HCEC 1CT (cell line): Measurements from ENCODE around the gene KRTAP26-1.

Source experiments
- DNase-seq: peaks from one replicate; pipeline ENCODE4 v3.0.0-alpha.2; 2017

KRTAP26-1 gene, protein sequence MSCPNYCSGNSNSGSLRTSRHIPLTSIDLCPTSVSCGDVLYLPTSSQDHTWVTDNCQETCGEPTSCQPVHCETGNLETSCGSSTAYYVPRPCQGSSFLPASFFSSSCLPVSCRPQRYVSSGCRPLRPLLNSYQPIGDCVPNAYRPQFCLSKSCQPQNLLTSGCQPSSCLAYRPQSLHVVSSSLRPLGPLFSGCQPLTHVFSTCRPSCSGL

GRCh38 chr21:30320215-30320614, at the start of gene KRTAP26-1:
Gene KRTAP26-1, minus strand, starts transcription at chr21:30320315. Its CDS starts 280 bp downstream, at chr21:30320035.
- DNase-seq, result no peak

- DNase-seq, result no peak
These were observed 35.8 kb upstream of the KRTAP26-1 start for GRCh38 chr21:30355906-30356305.

DNA sequence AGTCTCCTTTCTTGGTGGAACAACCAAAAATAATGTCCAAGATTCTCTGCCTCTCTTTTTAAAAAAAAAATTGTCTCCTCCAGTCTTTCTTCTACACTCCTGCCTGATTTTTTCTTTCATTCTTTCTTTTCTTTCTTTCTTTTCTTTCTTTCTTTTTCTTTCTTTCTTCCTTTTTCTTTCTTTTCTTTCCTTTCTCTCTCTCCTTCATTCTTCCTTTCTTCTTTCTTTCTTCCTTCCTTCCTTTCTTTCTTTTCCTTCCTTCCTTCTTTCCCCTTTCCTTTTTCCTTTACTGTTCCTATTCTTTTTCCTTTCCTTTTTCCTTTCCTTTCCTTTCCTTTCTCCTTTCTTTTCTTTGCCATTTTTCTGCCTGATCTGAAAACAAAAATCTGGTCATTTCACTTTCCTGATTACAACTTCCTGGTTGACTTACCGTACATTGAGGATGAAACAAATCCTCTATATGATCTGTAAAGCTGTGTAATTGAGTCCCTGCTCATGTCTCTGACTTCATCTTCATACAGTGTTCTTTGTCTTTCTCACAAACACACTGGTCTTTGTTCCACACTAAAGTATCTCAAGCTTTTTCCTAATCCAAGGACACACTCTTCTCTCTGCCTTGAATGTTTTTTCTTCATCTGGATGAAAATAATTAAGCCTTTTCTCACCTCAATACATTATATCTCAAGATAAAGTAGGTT, 34.3 kb upstream of the KRTAP26-1 start:
- DNase-seq, result no peak

DNA sequence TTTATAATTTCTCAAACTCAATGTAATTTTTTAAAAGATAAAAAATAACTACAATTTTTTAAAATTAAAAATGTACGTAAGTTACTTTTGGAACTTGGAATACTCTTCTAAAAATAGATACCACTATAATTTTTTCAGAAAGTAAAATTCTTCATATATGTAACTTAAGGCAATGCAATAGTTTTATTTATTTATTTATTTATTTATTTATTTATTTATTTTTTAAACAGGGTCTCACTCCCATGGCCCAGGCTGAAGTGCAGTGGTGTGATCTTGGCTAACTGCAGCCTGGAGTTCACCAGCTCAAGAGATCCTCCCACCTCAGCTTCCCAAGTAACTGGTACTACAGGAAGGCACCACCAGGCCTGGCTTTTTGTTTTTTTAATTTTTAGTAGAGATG, 31.4 kb upstream of the KRTAP26-1 start:
- no peak for DNase-seq

- no peak for DNase-seq
These were observed 29.5 kb upstream of the KRTAP26-1 start for GRCh38 chr21:30349572-30349971.

GRCh38 chr21:30348506-30348905, 28.4 kb upstream of the KRTAP26-1 start, which contains the start of gene KRTAP23-1:
Gene KRTAP23-1, minus strand, starts transcription at chr21:30348606. Its CDS starts 0 bp downstream, at chr21:30348606.
- no peak for DNase-seq

DNA sequence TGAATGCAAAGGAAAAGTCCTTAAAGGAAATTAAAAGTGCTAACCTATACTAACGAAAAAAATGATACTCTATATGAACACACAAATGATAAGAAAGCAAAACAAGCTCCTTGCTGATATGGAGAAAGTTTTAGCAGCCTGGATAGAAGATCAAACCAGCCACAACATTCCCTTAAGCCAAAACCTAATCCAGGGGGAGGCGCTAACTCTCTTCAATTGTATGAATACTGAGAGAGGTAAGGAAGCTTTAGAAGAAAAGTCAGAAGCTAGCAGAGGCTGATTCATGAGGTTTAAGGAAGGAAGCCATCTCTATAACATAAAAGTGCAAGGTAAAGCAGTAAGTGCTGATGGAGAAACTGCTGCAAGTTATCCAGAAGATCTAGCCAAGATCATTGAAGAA, 24.9 kb upstream of the KRTAP26-1 start:
- DNase-seq, result no peak

GRCh38 chr21:30340714-30341573, 20.8 kb upstream of the KRTAP26-1 start:
- peak; percentile 1 for DNase-seq

GRCh38 chr21:30338717-30339116, 18.6 kb upstream of the KRTAP26-1 start:
- DNase-seq, result no peak

DNA sequence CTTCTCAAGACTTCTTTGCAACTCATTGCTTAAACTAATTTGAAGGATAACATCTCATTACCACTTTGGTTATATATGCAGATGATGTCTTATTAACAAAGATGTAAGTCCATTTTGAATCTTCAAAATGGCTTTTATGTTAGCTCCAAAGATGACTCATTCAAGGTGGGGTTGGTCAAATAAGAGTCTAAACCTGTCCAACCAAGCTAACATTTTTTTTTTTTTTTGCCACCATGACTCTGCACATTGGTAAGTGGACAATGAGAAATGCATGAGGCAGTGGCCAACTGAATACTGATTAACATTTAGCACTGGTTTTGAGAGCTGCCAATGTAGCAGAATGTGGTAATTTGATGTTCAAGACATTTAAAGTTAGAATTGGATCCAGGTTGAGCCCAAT, 17.7 kb upstream of the KRTAP26-1 start:
- DNase-seq, result no peak

- DNase-seq, result no peak
These were observed 17.2 kb upstream of the KRTAP26-1 start, which contains the start of gene KRTAP27-1 for GRCh38 chr21:30337276-30337744. Gene KRTAP27-1, minus strand, starts transcription at chr21:30337694. Its CDS starts 26 bp downstream, at chr21:30337668.

GRCh38 chr21:30336596-30336995, 16.5 kb upstream of the KRTAP26-1 start:
- DNase-seq, result no peak

DNA sequence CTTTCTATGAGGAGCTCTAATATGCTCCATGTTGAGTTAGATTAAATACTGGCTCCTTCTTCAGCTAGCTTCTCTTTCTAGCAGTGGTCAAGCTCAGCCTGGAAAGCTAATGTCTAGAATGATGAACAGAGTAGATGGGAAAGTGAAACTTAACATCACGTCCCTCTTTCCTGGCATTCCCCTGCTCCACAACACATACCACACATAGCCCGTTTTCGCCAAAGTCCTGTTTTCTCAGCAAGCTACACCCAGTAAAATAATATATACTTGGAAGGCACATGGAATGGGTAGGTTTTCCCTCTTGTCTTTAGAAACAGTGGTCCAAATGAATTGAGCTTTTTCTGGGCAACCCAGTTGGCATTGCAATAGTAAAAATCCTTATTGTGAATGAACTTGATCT, 13.6 kb upstream of the KRTAP26-1 start:
- no peak for DNase-seq

GRCh38 chr21:30332681-30333080, 12.6 kb upstream of the KRTAP26-1 start:
- no peak for DNase-seq

GRCh38 chr21:30329203-30329875, 9.2 kb upstream of the KRTAP26-1 start:
- DNase-seq, result no peak

DNA sequence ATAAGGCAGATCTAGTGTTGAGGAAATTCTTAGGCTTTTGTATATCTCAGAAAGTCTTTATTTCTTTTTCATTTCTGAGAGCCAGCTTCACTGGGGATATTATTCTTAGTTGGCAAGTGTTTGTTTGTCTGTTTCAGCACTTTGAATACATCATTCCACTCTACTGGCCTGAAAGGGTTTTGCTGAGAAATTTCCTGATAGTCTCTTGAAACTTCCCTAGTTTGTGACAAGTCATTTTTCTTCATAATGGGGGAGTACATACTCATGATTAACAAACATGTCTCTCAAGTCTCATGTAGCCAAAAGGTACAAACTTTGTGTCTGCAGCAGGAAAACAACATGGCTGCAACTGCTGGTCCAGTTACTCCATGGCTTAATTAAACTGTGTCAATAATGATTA, 6.3 kb upstream of the KRTAP26-1 start:
- no peak for DNase-seq

DNA sequence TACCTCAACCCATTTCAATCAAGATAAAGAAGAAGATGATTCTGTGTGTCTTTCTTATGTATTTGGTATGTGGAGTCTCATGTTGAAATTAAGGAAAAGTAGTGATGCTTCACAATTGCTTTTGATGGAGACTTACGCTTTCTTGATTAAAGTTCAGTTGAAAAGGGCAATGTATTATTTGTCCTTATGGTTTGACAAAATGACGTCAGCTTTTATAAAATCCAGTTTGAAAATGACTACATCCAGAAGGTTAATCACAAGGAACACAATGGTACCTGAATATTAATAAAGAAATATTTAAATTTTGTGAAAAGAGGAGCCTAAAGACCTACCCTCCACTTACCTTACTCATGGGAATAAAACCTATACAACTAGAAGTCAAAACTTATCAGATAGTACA, 4.4 kb downstream of the KRTAP26-1 start:
- DNase-seq, result no peak

DNA sequence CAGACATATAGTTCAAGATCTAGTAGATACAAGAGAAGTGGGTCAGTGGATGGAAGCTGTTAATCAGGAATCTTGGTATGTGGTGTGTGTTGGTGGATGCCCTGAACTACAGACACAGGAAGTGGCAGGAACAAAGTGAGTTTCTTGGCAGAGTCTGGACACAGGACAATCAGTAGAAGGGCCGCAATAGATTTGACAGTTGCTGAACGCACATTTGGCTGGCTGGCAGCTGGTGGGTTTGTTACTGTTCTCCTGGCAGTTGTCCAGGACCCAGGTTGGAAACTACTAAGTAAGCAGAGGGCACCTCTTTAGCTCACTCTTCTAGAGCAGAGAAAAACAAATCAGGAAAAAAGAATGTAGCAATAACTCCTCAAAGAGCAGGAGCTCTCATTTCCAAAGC, 13.2 kb downstream of the KRTAP26-1 start:
- DNase-seq, result no peak

DNA sequence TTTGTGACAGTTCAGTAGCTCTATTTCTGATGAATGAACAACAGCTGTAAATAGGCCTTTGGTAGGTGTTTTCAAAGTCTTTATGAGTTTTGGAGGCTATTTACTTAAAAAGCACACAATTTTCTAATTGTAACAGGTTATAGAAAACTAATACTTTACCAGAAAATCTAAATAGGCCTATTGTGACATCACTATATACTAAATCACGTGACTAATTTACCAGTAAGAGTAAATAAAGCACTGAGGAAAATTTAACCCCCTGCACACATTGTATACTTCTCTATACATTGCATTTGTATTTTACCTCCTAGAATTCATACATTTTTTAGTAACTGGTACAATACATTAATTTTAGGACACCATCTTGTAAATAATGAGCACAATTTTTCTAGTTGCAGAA, 15.0 kb downstream of the KRTAP26-1 start:
- no peak for DNase-seq

- DNase-seq, result no peak
These were observed 30.9 kb downstream of the KRTAP26-1 start, which contains the start of gene KRTAP25-1 for GRCh38 chr21:30289215-30289614. Gene KRTAP25-1, minus strand, starts transcription at chr21:30289514. Its CDS starts 24 bp downstream, at chr21:30289490.

- DNase-seq, result no peak
These were observed 37.3 kb downstream of the KRTAP26-1 start, which contains the start of gene KRTAP24-1 for GRCh38 chr21:30282850-30283249. Gene KRTAP24-1, minus strand, starts transcription at chr21:30282950. Its CDS starts 18 bp downstream, at chr21:30282932.

DNA sequence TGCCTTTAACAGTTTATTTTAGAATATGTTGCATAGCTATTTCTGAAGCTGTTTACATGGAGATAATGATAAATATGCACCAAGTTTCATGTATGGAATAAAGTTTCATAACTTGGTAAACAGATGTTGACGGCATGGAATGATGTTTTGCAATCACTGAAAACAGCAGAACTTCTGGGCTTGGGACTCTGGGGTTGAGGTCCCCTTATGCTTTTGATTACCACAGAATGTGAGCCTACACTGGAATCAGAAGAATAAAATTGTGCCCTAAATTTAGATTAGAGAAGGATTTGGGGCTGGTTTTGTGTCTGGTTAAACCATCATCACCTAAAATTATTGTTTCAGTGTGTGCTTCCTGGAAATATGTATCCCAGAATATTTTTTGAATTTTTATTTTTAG, 48.5 kb downstream of the KRTAP26-1 start:
- DNase-seq, result no peak

- DNase-seq, result no peak
These were observed 49.0 kb downstream of the KRTAP26-1 start for GRCh38 chr21:30271156-30271555.
